WTC11 (cell line): Measurements from ENCODE around the gene PHACTR3. TPM values are rescaled to one million over a fixed set of nuclear protein-coding genes. Genes with fewer than 3 reads are reported as not detected.

Experiments used
- ATAC-seq: fragments of 200-7000 bp; cut with Tn5 transposase; 2 replicates; pipeline ENCODE4 v1.10.0; 2021; ENCODE audit warnings: mild to moderate bottlenecking, moderate library complexity
- CTCF ChIA-PET: fragments of 300-600 bp; sonication (Branson Sonifier 250); formaldehyde crosslinking; loops from one replicate; lab custom pipeline; 2021; ENCODE audit warnings: antibody characterized with exemption; lab: Charles Lee
- POLR2A ChIA-PET: fragments of 350-600 bp; sonication (Branson Sonifier 250); formaldehyde crosslinking; loops from one replicate; lab custom pipeline; 2021; ENCODE audit warnings: antibody characterized with exemption; lab: Charles Lee
- DNase-seq: peaks from one replicate; pipeline ENCODE4 v3.0.0; 2021; ENCODE audit warnings: low spot score
- H3K27ac Mint-ChIP-seq: 2 replicates; pipeline ENCODE4 v1.8.0; 2021; ENCODE audit warnings: mixed read lengths
- H3K27me3 Mint-ChIP-seq: 2 replicates; pipeline ENCODE4 v1.8.0; 2021; ENCODE audit warnings: low read depth, mild to moderate bottlenecking, moderate library complexity, mixed read lengths
- H3K36me3 Mint-ChIP-seq: 2 replicates; pipeline ENCODE4 v1.8.0; 2021; ENCODE audit warnings: mixed read lengths
- H3K4me1 Mint-ChIP-seq: 2 replicates; pipeline ENCODE4 v1.8.0; 2022; ENCODE audit warnings: mixed read lengths
- H3K4me3 Mint-ChIP-seq: 2 replicates; pipeline ENCODE4 v1.8.0; 2021; ENCODE audit warnings: mild to moderate bottlenecking, moderate library complexity, mixed read lengths
- H3K9me3 Mint-ChIP-seq: 2 replicates; pipeline ENCODE4 v1.8.0; 2021; ENCODE audit warnings: mixed read lengths
- AFF4 ChIP-seq: sonication (generic); formaldehyde crosslinking; IDR thresholded peaks from 2 replicates; pipeline ENCODE4 v1.8.1; 2023; ENCODE audit warnings: mild to moderate bottlenecking, missing genetic modification reagents, borderline replicate concordance
- ARID4B ChIP-seq: sonication (generic); formaldehyde crosslinking; IDR thresholded peaks from 2 replicates; pipeline ENCODE4 v1.8.0; 2023; ENCODE audit warnings: missing genetic modification reagents, mild to moderate bottlenecking, borderline replicate concordance
- CDX4 ChIP-seq: fragments of 250-450 bp; sonication (Bioruptor Pico); IDR thresholded peaks from 2 replicates; pipeline ENCODE4 v1.9.0; 2021; ENCODE audit warnings: moderate library complexity, mild to moderate bottlenecking, inconsistent platforms, borderline replicate concordance
- CTCF ChIP-seq: fragments of 200-600 bp; IDR thresholded peaks from 2 replicates; pipeline ENCODE4 v1.8.0; 2022; ENCODE audit warnings: antibody characterized with exemption
- E2F5 ChIP-seq: sonication (generic); formaldehyde crosslinking; IDR thresholded peaks from 2 replicates; pipeline ENCODE4 v1.8.1; 2022; ENCODE audit warnings: mild to moderate bottlenecking, moderate library complexity, missing genetic modification reagents
- GRHL2 ChIP-seq: fragments of 250-450 bp; sonication (Bioruptor Pico); IDR thresholded peaks from 2 replicates; pipeline ENCODE4 v1.8.0; 2022; ENCODE audit warnings: mild to moderate bottlenecking, moderate library complexity; ENCODE audit not compliant: insufficient replicate concordance, severe bottlenecking
- MXD4 ChIP-seq: fragments of 250-450 bp; sonication (Bioruptor Pico); IDR thresholded peaks from 2 replicates; pipeline ENCODE4 v1.8.0; 2021; ENCODE audit warnings: mild to moderate bottlenecking, moderate library complexity, borderline replicate concordance
- MYBL2 ChIP-seq: sonication (generic); formaldehyde crosslinking; IDR thresholded peaks from 2 replicates; pipeline ENCODE4 v1.8.1; 2023; ENCODE audit warnings: mild to moderate bottlenecking, moderate library complexity, missing genetic modification reagents
- NFATC4 ChIP-seq: fragments of 250-450 bp; sonication (Bioruptor Pico); IDR thresholded peaks from 2 replicates; pipeline ENCODE4 v1.9.0; 2021; ENCODE audit warnings: mild to moderate bottlenecking
- NFYB ChIP-seq: sonication (generic); formaldehyde crosslinking; conservative IDR thresholded peaks from 2 replicates; pipeline ENCODE4 v1.8.0; 2022; ENCODE audit warnings: low read depth, missing genetic modification reagents
- PREB ChIP-seq: sonication (generic); formaldehyde crosslinking; IDR thresholded peaks from 2 replicates; pipeline ENCODE4 v1.8.1; 2022; ENCODE audit warnings: mild to moderate bottlenecking, missing genetic modification reagents, moderate library complexity, borderline replicate concordance
- RORB ChIP-seq: fragments of 250-450 bp; sonication (Bioruptor Pico); IDR thresholded peaks from 2 replicates; pipeline ENCODE4 v1.9.0; 2021; ENCODE audit warnings: mild to moderate bottlenecking
- SP1 ChIP-seq: sonication (generic); formaldehyde crosslinking; conservative IDR thresholded peaks from 2 replicates; pipeline ENCODE4 v1.8.1; 2022; ENCODE audit warnings: missing genetic modification reagents
- ZNF512 ChIP-seq: sonication (generic); formaldehyde crosslinking; IDR thresholded peaks from 2 replicates; pipeline ENCODE4 v1.8.1; 2022; ENCODE audit warnings: missing genetic modification reagents, borderline replicate concordance
- total RNA-seq: library from RNA; stranded (reverse); gene quantifications from 3 replicates; pipeline ENCODE4 v1.2.3, GENCODE V29; 2021

Gene PHACTR3
- total RNA-seq, 1 experiment from 2014 or later, result 0.28 TPM

- ATAC-seq (no peak), DNase-seq (no peak)
- Mint-ChIP-seq H3K4me1 (0 out of 2 replicates have a peak, but pooled peaks cover 2% of the 10 kb centered on the region), H3K9me3 (no peaks in the 10 kb centered on the region), H3K27me3 (peaks cover 86% of the 10 kb centered on the region), H3K4me3 (no peak overlapping the region), H3K36me3 (no peaks in the 10 kb centered on the region), H3K27ac (no peak overlapping the region)
- POLR2A ChIA-PET, result no interaction called here
- TF ChIP-seq ARID4B (CRISPR knock-in tag) (no peak), RORB (CRISPR knock-in tag) (no peak), SP1 (CRISPR knock-in tag) (no peak), E2F5 (CRISPR knock-in tag) (no peak), AFF4 (CRISPR knock-in tag) (no peak), GRHL2 (CRISPR knock-in tag) (no peak), ZNF512 (CRISPR knock-in tag) (no peak), NFYB (CRISPR knock-in tag) (no peak), CDX4 (no peak), MYBL2 (CRISPR knock-in tag) (no peak), MXD4 (CRISPR knock-in tag) (no peak), NFATC4 (CRISPR knock-in tag) (no peak), CTCF (no peak), PREB (CRISPR knock-in tag) (no peak)
- CTCF ChIA-PET, result interaction anchor here (1.2 to 1.7 kb wide), 2 partner anchors 10 to 37 kb away, joined by 5 to 13 read pairs; no protein-coding TSS in a partner anchor
Measured at GRCh38 chr20:59608871-59609270, 4.5 kb downstream of the PHACTR3 start.
